HG03135 (cell line): ENCODE measurements around the gene PIBF1.
"Not testable (repeated sequence)": the region's sequence is repeated elsewhere in the genome, so short reads cannot be mapped to it uniquely, and the experiment has no call there.

Source experiments
- ATAC-seq: cut with Tn5 transposase; IDR thresholded peaks from one replicate; pipeline ENCODE4 v1.9.1; 2021; ENCODE audit warnings: mild to moderate bottlenecking, moderate library complexity; ENCODE audit not compliant: unreplicated experiment

The PIBF1 gene

GRCh38 chr13:72820898-72821279 is 39.0 kb downstream of the PIBF1 start:
- ATAC-seq, result no peak

- no peak for ATAC-seq
These were observed 41.1 kb downstream of the PIBF1 start for GRCh38 chr13:72823081-72823480.

- no peak for ATAC-seq
These were observed 41.8 kb downstream of the PIBF1 start for GRCh38 chr13:72823724-72824123.

GRCh38 chr13:72834601-72835000 is 52.7 kb downstream of the PIBF1 start:
- ATAC-seq, result no peak

- peak; percentile 93 for ATAC-seq
These were observed 58.0 kb downstream of the PIBF1 start for GRCh38 chr13:72839831-72840426.

GRCh38 chr13:72842991-72843390 is 61.1 kb downstream of the PIBF1 start:
- no peak for ATAC-seq

GRCh38 chr13:72845148-72845547 is 63.2 kb downstream of the PIBF1 start:
- ATAC-seq, result not testable (repeated sequence)

- ATAC-seq, result no peak
These were observed 67.6 kb downstream of the PIBF1 start for GRCh38 chr13:72849571-72849970.

- ATAC-seq, result no peak
These were observed 69.2 kb downstream of the PIBF1 start for GRCh38 chr13:72850959-72851677.

GRCh38 chr13:72851678-72852014 is 69.7 kb downstream of the PIBF1 start:
- no peak for ATAC-seq

- no peak for ATAC-seq
These were observed 70.3 kb downstream of the PIBF1 start for GRCh38 chr13:72852207-72852606.

- ATAC-seq, result no peak
These were observed 71.1 kb downstream of the PIBF1 start for GRCh38 chr13:72853000-72853399.

GRCh38 chr13:72864142-72865011 is 82.4 kb downstream of the PIBF1 start:
- peak; percentile 76 for ATAC-seq

- no peak for ATAC-seq
These were observed 86.3 kb downstream of the PIBF1 start for GRCh38 chr13:72868229-72868628.

GRCh38 chr13:72875233-72875632 is 93.3 kb downstream of the PIBF1 start:
- ATAC-seq, result no peak

GRCh38 chr13:72884101-72884500 is 102.2 kb downstream of the PIBF1 start:
- no peak for ATAC-seq

GRCh38 chr13:72886272-72887067 is 104.5 kb downstream of the PIBF1 start:
- ATAC-seq, result no peak

GRCh38 chr13:72889495-72889894 is 107.6 kb downstream of the PIBF1 start:
- no peak for ATAC-seq

- no peak for ATAC-seq
These were observed 108.6 kb downstream of the PIBF1 start for GRCh38 chr13:72890546-72890945.

- ATAC-seq, result no peak
These were observed 109.5 kb downstream of the PIBF1 start for GRCh38 chr13:72891423-72891822.

- no peak for ATAC-seq
These were observed 114.9 kb downstream of the PIBF1 start for GRCh38 chr13:72896869-72897268.
